Esophagus muscularis mucosa (tissue), 4 donors: ENCODE measurements around the gene ENTPD6.
A peak's percentile ranks its signal among the peaks of the same experiment; 100 is the strongest.

Source experiments
- CTCF ChIP-seq, 3 experiments: fragments of 200-600 bp in 2 of 3; fragments of 450-650 bp in 1 of 3; sonication (generic) in 2 of 3; IDR thresholded peaks; one replicate each; pipeline ENCODE4 v1.5.1; 2017 to 2019; ENCODE audit warnings: antibody characterized with exemption in 3 of 3, mild to moderate bottlenecking in 2 of 3, moderate library complexity in 1 of 3
- EP300 ChIP-seq: sonication (generic); formaldehyde crosslinking; IDR thresholded peaks from one replicate; pipeline ENCODE4 v1.6.1; 2017; ENCODE audit warnings: antibody characterized with exemption
- POLR2A ChIP-seq: fragments of 450-650 bp; IDR thresholded peaks from one replicate; pipeline ENCODE4 v1.6.1; 2017; ENCODE audit warnings: antibody characterized with exemption, moderate library complexity, mild to moderate bottlenecking, low read depth
- POLR2AphosphoS5 ChIP-seq, 2 donors: sonication (generic); formaldehyde crosslinking; IDR thresholded peaks; one replicate each; pipeline ENCODE4 v1.6.1; 2017; ENCODE audit warnings: antibody characterized with exemption in 2 of 2

GRCh38 chr20:25254986-25255680 lies 59.6 kb downstream of the ENTPD6 start:
- peak in 1 of 3 experiments; percentile 6 for TF ChIP-seq CTCF (IDR thresholded peaks at IDR 0.05)
- TF ChIP-seq POLR2A: no peak
- TF ChIP-seq POLR2AphosphoS5 (IDR thresholded peaks at IDR 0.05): no peak
- no peak for TF ChIP-seq EP300
